Measurements from ENCODE around the gene PRR33.

DNA sequence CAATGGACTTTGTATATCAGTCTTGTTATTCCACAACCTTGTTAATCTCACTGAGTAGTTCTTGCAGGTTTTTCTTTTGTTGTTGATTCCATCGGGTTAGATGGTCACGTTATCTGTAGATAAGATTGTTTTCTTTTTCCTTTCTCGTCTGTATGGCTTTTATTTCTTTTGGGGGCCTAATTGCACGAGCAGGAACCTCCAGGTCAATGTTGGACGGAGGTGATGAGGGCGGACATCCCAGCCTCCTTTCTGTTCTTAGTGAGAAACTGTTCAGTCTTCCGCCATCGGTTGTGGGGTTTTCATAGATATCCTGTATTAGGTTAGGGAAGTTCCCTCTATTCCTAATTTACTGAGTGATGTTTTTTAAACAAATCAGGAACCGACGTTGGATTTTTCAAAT, 4.8 kb upstream of the PRR33 start:
- TF ChIP-seq, protein P1, sequence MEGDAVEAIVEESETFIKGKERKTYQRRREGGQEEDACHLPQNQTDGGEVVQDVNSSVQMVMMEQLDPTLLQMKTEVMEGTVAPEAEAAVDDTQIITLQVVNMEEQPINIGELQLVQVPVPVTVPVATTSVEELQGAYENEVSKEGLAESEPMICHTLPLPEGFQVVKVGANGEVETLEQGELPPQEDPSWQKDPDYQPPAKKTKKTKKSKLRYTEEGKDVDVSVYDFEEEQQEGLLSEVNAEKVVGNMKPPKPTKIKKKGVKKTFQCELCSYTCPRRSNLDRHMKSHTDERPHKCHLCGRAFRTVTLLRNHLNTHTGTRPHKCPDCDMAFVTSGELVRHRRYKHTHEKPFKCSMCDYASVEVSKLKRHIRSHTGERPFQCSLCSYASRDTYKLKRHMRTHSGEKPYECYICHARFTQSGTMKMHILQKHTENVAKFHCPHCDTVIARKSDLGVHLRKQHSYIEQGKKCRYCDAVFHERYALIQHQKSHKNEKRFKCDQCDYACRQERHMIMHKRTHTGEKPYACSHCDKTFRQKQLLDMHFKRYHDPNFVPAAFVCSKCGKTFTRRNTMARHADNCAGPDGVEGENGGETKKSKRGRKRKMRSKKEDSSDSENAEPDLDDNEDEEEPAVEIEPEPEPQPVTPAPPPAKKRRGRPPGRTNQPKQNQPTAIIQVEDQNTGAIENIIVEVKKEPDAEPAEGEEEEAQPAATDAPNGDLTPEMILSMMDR (conservative IDR thresholded peaks at IDR 0.05 in 1 of 2, IDR thresholded peaks at IDR 0.05 in 1 of 2; ENCODE audit: low read depth in 1 of 2, low read length in 2 of 2): no peak
- TF ChIP-seq EZH2 (IDR thresholded peaks at IDR 0.05; ENCODE audit: low read length, missing control alignments): no peak

Data from fibroblast of lung (primary cell).